B cell (primary cell): ENCODE measurements around the gene C5. TPM values are rescaled to one million over a fixed set of nuclear protein-coding genes. Genes with fewer than 3 reads are reported as not detected.

ENCODE experiments used
- ATAC-seq: fragments of 200-7000 bp; cut with Tn5 transposase; one replicate; pipeline ENCODE4 v1.10.0; 2021; ENCODE audit warnings: low read depth, mild to moderate bottlenecking, moderate number of reproducible peaks, moderate library complexity
- CTCF ChIA-PET: fragments of 350-600 bp; sonication (Branson Sonifier 250); formaldehyde crosslinking; loops from one replicate; lab custom pipeline; 2021; ENCODE audit warnings: antibody characterized with exemption, inconsistent platforms; lab: Charles Lee
- POLR2A ChIA-PET: fragments of 350-600 bp; sonication (Branson Sonifier 250); formaldehyde crosslinking; loops from one replicate; lab custom pipeline; 2021; ENCODE audit warnings: antibody characterized with exemption; lab: Charles Lee
- DNase-seq: peaks from one replicate; pipeline ENCODE4 v3.0.0; 2013
- H2AFZ ChIP-seq: 2 replicates; pipeline ENCODE4 v1.6.1; 2012; ENCODE audit warnings: mild to moderate bottlenecking, low read depth, low read length; ENCODE audit not compliant: insufficient read depth, poor library complexity, severe bottlenecking
- H3K27ac ChIP-seq, 2 donors: 1 replicate in 1 of 2; 2 replicates in 1 of 2; pipeline ENCODE4 v1.5.1; 2012 to 2013; ENCODE audit warnings: low read length in 2 of 2, mild to moderate bottlenecking in 2 of 2, moderate library complexity in 1 of 2
- H3K27me3 ChIP-seq, 4 experiments: fragments of 200-600 bp in 1 of 4; sonication (generic) in 1 of 4; replicated peaks in 1 of 4; 1 replicate in 2 of 4; 2 replicates in 2 of 4; pipeline versions ENCODE4 v1.6.1 to v1.7.0; 2013 to 2016; ENCODE audit warnings: low read length in 3 of 4, mild to moderate bottlenecking in 2 of 4, mixed read lengths in 1 of 4, moderate library complexity in 1 of 4; ENCODE audit not compliant: insufficient read depth in 4 of 4, control insufficient read depth in 3 of 4; ENCODE audit errors: control extremely low read depth in 1 of 4
- H3K36me3 ChIP-seq, 2 experiments: replicated peaks in 1 of 2; 1 replicate in 1 of 2; 2 replicates in 1 of 2; pipeline versions ENCODE4 v1.6.1 to v1.7.1; 2013; ENCODE audit warnings: low read length in 1 of 2; ENCODE audit not compliant: insufficient read depth in 2 of 2, control insufficient read depth in 1 of 2; ENCODE audit errors: control extremely low read depth in 1 of 2, extremely low read depth in 1 of 2
- H3K4me1 ChIP-seq, 2 donors: fragments of 200-600 bp in 1 of 2; sonication (generic) in 1 of 2; 1 replicate in 1 of 2; 2 replicates in 1 of 2; pipeline versions ENCODE4 v1.5.1 to v1.6.1; 2013 to 2017; ENCODE audit warnings: low read length in 2 of 2; ENCODE audit not compliant: control insufficient read depth in 2 of 2, insufficient read depth in 2 of 2
- H3K4me2 ChIP-seq: replicated peaks from 2 replicates; pipeline ENCODE3; 2012; ENCODE audit warnings: mild to moderate bottlenecking, low read depth, low read length; ENCODE audit not compliant: poor library complexity, severe bottlenecking
- H3K4me3 ChIP-seq, 5 experiments: fragments of 200-600 bp in 1 of 5; sonication (generic) in 1 of 5; 1 replicate in 3 of 5; 2 replicates in 2 of 5; pipeline versions ENCODE4 v1.5.1 to v1.7.0; 2011 to 2016; ENCODE audit warnings: low read length in 4 of 5, mild to moderate bottlenecking in 4 of 5, low read depth in 2 of 5, control low read depth in 1 of 5, moderate library complexity in 1 of 5; ENCODE audit not compliant: insufficient read depth in 1 of 5; ENCODE audit errors: control extremely low read depth in 1 of 5, extremely low read depth in 1 of 5
- H3K79me2 ChIP-seq: fragments of 200-600 bp; sonication (generic); one replicate; pipeline ENCODE4 v1.6.0; 2016; ENCODE audit warnings: low read length; ENCODE audit not compliant: control insufficient read depth, insufficient read depth
- H3K9ac ChIP-seq: fragments of 200-600 bp; sonication (generic); 2 replicates; pipeline ENCODE4 v1.6.1; 2017; ENCODE audit warnings: mild to moderate bottlenecking, low read length, moderate library complexity
- H3K9me3 ChIP-seq, 3 donors: one replicate each; pipeline versions ENCODE4 v1.6.1 to v1.7.1; 2013; ENCODE audit warnings: low read length in 2 of 3; ENCODE audit not compliant: control insufficient read depth in 2 of 3, insufficient read depth in 1 of 3; ENCODE audit errors: control extremely low read depth in 1 of 3
- H4K20me1 ChIP-seq: 2 replicates; pipeline ENCODE4 v1.6.0; 2012; ENCODE audit warnings: mild to moderate bottlenecking, low read length; ENCODE audit not compliant: insufficient read depth, control insufficient read depth, poor library complexity, severe bottlenecking
- H3K27ac Mint-ChIP-seq: one replicate; pipeline ENCODE4 v1.8.0; 2021; ENCODE audit warnings: mixed read lengths
- H3K27me3 Mint-ChIP-seq: one replicate; pipeline ENCODE4 v1.8.0; 2021; ENCODE audit warnings: mixed read lengths
- H3K4me1 Mint-ChIP-seq: one replicate; pipeline ENCODE4 v1.8.0; 2021; ENCODE audit warnings: mixed read lengths
- H3K4me3 Mint-ChIP-seq: one replicate; pipeline ENCODE4 v1.8.0; 2021; ENCODE audit warnings: mixed read lengths
- H3K9me3 Mint-ChIP-seq: one replicate; pipeline ENCODE4 v1.8.0; 2022; ENCODE audit warnings: mixed read lengths; ENCODE audit not compliant: insufficient read depth
- CTCF ChIP-seq: fragments of 200-600 bp; IDR thresholded peaks from one replicate; pipeline ENCODE4 v1.8.0; 2022; ENCODE audit warnings: antibody characterized with exemption, mild to moderate bottlenecking
- EZH2 ChIP-seq: IDR thresholded peaks from 2 replicates; pipeline ENCODE4 v1.6.1; 2012; ENCODE audit warnings: borderline replicate concordance, low read depth, mild to moderate bottlenecking, moderate library complexity, low read length; ENCODE audit not compliant: insufficient read depth, poor library complexity, severe bottlenecking
- WGBS: methylation state at CpG from one replicate; pipeline ENCODE4 v1.1.5; 2013; ENCODE audit warnings: missing lambda C conversion rate; ENCODE audit not compliant: insufficient coverage; 5-methylcytosine and 5-hydroxymethylcytosine counted together
- intact Hi-C: fragments of 100-400 bp; cut with micrococcal nuclease; formaldehyde crosslinking; loops from one replicate; pipeline ENCODE4 v1.10.0; 2022
- polyA plus RNA-seq: library from polyadenylated mRNA; depleted of rRNA; stranded (reverse); fragments of >200 nt; gene quantifications from 2 replicates; pipeline ENCODE4 v1.2.3, GENCODE V29; 2012
- total RNA-seq, 2 donors: library from RNA; stranded (reverse); fragments of 120-200 nt in 1 of 2; gene quantifications; 1 replicate in 1 of 2; 2 replicates in 1 of 2; pipeline versions ENCODE4 v1.2.3 to v1.2.4, GENCODE V29; 2013 to 2022

C5 gene
- total and polyA plus RNA-seq, 2 donors (not counting 1 experiment from before 2014, with no cell fraction given), result 2.7 to 10.4 TPM

DNA sequence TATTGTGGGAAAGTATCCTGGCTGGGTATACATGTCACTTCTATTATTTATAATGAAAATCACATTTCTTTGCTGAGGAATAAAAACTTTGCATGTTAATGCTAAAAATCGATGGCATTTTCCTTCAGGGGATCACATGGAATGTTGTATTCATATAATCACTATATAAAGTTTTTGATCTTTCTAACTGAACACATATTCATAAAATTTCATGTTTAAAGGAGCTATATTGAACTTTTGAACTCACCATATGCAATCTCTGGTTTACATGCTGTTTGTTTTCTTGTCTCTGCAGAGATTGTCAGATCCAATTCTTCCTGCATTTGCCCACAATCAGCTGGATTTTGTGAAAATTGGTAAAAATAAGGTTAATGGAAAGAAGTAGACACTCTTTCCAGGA is 90.1 kb downstream of the C5 start:
- Mint-ChIP-seq H3K27ac (no peak overlapping the region), H3K27me3 (no peaks in the 10 kb centered on the region), H3K9me3 (no peaks in the 10 kb centered on the region), H3K4me3 (no peak overlapping the region), H3K4me1 (no peaks in the 10 kb centered on the region)
- Histone ChIP-seq H4K20me1 (no peaks in the 10 kb centered on the region), H3K27me3 (no peaks in the 10 kb centered on the region), H3K79me2 (no peaks in the 10 kb centered on the region), H3K4me3 (no peak overlapping the region), H3K9me3 (no peaks in the 10 kb centered on the region), H2AFZ (no peak overlapping the region), H3K4me1 (no peaks in the 10 kb centered on the region), H3K9ac (no peak overlapping the region), H3K27ac (no peak overlapping the region), H3K36me3 (peaks cover 0 to 8% of the 10 kb centered on the region in 2 experiments), H3K4me2 (no peak overlapping the region)
- no peak for TF ChIP-seq CTCF
- no peak for TF ChIP-seq EZH2
- ATAC-seq (no peak), DNase-seq (no peak)
- WGBS, result no CpG with 5 or more reads among the region's 1 CpG
- intact Hi-C loops, result no loop called here
- POLR2A ChIA-PET, result no interaction called here
- CTCF ChIA-PET, result interaction anchor here (0.7 to 1.3 kb wide), 5 partner anchors 9 to 439 kb away, joined by 3 to 4 read pairs (median 3); no protein-coding TSS in a partner anchor

GRCh38 chr9:120956862-120957261 is 93.2 kb downstream of the C5 start:
- H3K9me3 ChIP-seq, result no peaks in the 10 kb centered on the region
- no peak overlapping the region for H2AFZ ChIP-seq

More at GRCh38 chr9:120956862-120957261, 93.2 kb downstream of the C5 start:
- no peak for DNase-seq
- WGBS, result no CpG with 5 or more reads among the region's 3 CpGs
- H3K36me3 ChIP-seq, result no peaks in the 10 kb centered on the region
- H3K4me3 ChIP-seq, result no peak overlapping the region
- ChIA-PET POLR2A (no interaction called here), CTCF (interaction anchor here (1.0 kb wide), 1 partner anchor 103 kb away, joined by 3 read pairs; no protein-coding TSS in a partner anchor)
- no peak for TF ChIP-seq EZH2
- TF ChIP-seq CTCF, result no peak
- H3K9ac ChIP-seq, result no peak overlapping the region
- H3K4me1 ChIP-seq, result no peaks in the 10 kb centered on the region
- Mint-ChIP-seq H3K9me3 (no peaks in the 10 kb centered on the region), H3K4me3 (no peak overlapping the region), H3K4me1 (no peaks in the 10 kb centered on the region), H3K27me3 (no peaks in the 10 kb centered on the region), H3K27ac (no peak overlapping the region)
- no peak overlapping the region for H3K4me2 ChIP-seq
- no peaks in the 10 kb centered on the region for H4K20me1 ChIP-seq
- H3K79me2 ChIP-seq, result no peaks in the 10 kb centered on the region
- no peak for ATAC-seq
- H3K27me3 ChIP-seq, result no peaks in the 10 kb centered on the region
- intact Hi-C loops, result no loop called here
- H3K27ac ChIP-seq, result no peak overlapping the region
